ENCODE results near the gene NOL11. TPM values are rescaled to one million over a fixed set of nuclear protein-coding genes. Genes with fewer than 3 reads are reported as not detected.

NOL11 gene
- total RNA-seq = 10 to 100 TPM; 18.6 to 18.9 TPM

DNA sequence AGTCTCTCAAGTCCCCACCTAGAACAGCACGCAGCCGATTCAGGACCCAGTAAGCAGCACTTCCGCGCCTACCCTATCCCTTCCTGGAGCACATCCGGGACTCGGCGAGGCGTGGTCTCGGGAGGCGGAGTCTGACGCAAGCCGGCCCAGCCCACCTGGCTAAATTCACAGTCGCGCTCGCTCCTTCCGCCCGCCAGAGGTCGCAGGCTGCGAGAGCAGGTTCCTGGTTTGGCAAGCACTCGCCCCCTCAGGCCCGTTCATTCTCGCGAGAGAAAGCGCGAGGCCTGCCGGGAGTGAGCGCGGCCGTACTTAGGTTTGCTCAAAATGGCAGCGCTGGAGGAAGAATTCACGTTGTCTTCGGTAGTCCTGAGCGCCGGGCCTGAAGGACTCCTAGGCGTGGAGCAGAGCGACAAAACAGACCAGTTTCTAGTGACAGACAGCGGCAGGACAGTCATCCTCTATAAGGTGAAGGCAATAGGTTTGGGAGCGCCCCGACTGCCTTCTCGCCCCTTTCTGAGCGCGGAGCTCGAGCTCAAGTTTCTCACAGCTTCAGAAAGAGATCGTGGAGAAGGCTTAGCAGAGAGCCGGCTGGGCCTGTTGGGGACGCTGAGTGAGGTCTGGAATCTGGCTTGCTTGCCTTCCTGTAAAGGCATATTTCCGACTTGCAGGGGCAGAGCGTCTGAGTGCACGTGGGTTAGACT lies at the start of gene NOL11:
NOL11 (plus strand) TSS at position 313 of the 701 bp plus-strand sequence; CDS start at position 325, 12 bp downstream.
- peak; percentile 74 to 91 for TF ChIP-seq CTCF (IDR thresholded peaks at IDR 0.05)
- Histone ChIP-seq H3K9me3 (no peaks in the 10 kb centered on the region), H3K27ac (peak within 1 kb of the TSS; percentile 88 to 89), H3K27me3 (no peaks in the 10 kb centered on the region), H3K36me3 (peaks cover 26% of the 10 kb centered on the region), H3K4me1 (peaks cover 0 to 20% of the 10 kb centered on the region in 2 donors), H3K4me3 (peak within 1 kb of the TSS; percentile 73 to 92)
- DNase-seq (ENCODE audit: low spot score) = peak; percentile 99

DNA sequence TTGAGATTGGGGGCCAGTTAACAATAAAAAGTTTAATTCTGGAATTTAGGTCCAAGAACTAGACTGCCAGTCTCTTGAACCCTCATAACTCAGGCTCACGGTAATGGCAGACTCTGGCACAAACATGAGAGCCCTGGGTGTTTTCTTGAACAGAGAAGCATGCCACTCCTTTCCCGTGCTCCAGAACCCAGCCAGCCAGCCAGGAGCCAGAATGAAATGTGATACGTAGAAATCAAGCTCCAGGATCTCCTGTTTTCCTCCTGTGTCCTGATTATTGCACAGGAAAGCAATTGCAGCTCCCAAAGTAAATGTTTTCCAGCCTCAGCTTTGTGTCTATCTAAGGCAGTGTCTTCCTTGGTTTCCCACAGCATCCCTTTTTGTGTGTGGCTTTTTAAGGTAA lies 46.2 kb upstream of the NOL11 start:
- Histone ChIP-seq H3K27me3 (no peaks in the 10 kb centered on the region), H3K27ac (no peak overlapping the region), H3K4me3 (no peak overlapping the region), H3K36me3 (peaks cover 5% of the 10 kb centered on the region), H3K9me3 (no peaks in the 10 kb centered on the region), H3K4me1 (peaks cover 0 to 14% of the 10 kb centered on the region in 2 donors)
- no peak for TF ChIP-seq CTCF (IDR thresholded peaks at IDR 0.05)
- no peak for DNase-seq (ENCODE audit: low spot score)

GRCh38 chr17:67672592-67673335 lies 45.0 kb upstream of the NOL11 start:
- H3K9me3 ChIP-seq = no peaks in the 10 kb centered on the region
- TF ChIP-seq CTCF (IDR thresholded peaks at IDR 0.05) = no peak
- no peak for DNase-seq (ENCODE audit: low spot score)

GRCh38 chr17:67675481-67675880 lies 42.3 kb upstream of the NOL11 start:
- Histone ChIP-seq H3K4me3 (no peak overlapping the region), H3K27ac (peak overlapping the region; percentile 1 to 5), H3K36me3 (no peaks in the 10 kb centered on the region), H3K27me3 (no peaks in the 10 kb centered on the region), H3K4me1 (peaks cover 0 to 23% of the 10 kb centered on the region in 2 donors), H3K9me3 (no peaks in the 10 kb centered on the region)
- no peak for TF ChIP-seq CTCF (IDR thresholded peaks at IDR 0.05)
- DNase-seq (ENCODE audit: low spot score) = no peak

More at GRCh38 chr17:67672592-67673335, 45.0 kb upstream of the NOL11 start:
- Histone ChIP-seq H3K36me3 (peaks cover 5% of the 10 kb centered on the region), H3K27ac (no peak overlapping the region), H3K4me1 (peaks cover 0 to 23% of the 10 kb centered on the region in 2 donors), H3K4me3 (no peak overlapping the region), H3K27me3 (no peaks in the 10 kb centered on the region)

DNA sequence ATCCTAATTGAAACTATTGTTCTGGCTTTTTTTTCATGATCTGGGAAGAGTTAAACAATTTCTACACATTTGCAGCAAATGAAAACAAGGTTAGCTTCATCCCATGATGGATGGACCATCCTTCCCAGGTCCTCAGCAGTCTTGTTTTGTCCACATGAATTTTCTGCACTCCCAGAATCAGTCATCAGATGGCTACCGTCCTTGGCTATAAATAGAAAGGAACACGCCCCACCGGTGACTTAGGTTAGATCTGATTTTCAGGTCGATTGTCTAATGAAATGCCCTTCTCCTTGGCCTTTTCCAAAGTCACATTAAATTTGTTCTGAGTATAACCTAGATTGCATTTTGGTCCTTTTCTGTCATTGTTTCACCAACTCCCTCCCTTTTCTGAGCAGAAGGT lies 41.4 kb upstream of the NOL11 start:
- Histone ChIP-seq H3K36me3 (no peaks in the 10 kb centered on the region), H3K4me1 (peaks cover 0 to 23% of the 10 kb centered on the region in 2 donors), H3K27me3 (no peaks in the 10 kb centered on the region), H3K4me3 (no peak overlapping the region), H3K9me3 (no peaks in the 10 kb centered on the region), H3K27ac (no peak overlapping the region)
- no peak for DNase-seq (ENCODE audit: low spot score)
- TF ChIP-seq CTCF (IDR thresholded peaks at IDR 0.05) = no peak

All from right atrium auricular region (tissue), 2 donors.